Hematopoietic multipotent progenitor cell treated with erythropoietin and hydrocortisone succinate and interleukin-3 and kit ligand, for 6 days (in vitro differentiated cells): ENCODE measurements around the gene SLC8A3.

Experiments
- DNase-seq: peaks from one replicate; pipeline ENCODE4 v3.0.0-alpha.2; 2015

The SLC8A3 gene

DNA sequence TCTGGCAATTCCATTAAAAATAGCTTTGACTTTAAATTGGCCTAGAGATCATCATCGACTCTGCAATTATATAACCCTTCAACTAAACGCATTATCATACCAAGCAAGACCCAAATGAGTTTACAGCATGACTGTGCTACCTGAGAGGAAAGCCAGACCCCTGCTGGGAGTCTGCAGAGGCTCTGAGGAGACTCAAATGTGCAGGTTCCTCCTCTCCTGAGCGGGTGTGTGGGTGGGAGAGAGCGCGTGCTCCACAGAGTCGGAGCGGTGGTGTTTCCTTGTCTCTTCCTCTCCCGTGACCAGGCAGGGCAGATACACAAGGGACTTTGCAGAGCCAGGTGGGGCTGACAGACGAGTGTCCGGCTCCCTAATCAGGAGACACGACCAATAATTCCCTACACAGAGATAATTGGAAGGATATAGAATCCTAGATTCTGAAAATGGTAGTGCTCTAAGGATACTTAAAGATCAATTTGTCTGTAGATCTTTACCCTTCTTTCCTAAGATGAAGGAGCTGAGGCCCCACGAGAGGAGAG is 74.1 kb downstream of the SLC8A3 start:
- DNase-seq = no peak

DNA sequence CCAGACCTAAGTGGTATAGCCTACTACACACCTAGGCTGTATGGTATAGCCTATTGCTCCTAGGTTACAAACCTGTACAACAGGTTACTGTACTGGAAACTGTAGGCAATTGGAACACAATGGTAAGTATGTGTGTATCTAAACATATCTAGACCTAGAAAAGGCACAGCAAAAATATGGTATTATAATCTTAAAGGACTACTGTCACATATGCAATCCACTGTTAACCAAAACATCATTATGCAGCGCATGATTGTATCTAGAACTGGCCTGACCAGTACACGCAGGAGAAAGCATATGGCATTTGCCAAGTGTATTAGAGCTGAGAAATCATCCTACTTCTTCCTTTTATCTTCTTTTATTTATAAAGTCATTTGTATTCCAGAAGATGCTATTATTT is 75.5 kb downstream of the SLC8A3 start:
- DNase-seq = no peak

- DNase-seq = no peak
These were observed 80.3 kb downstream of the SLC8A3 start for GRCh38 chr14:70108419-70108818.

DNA sequence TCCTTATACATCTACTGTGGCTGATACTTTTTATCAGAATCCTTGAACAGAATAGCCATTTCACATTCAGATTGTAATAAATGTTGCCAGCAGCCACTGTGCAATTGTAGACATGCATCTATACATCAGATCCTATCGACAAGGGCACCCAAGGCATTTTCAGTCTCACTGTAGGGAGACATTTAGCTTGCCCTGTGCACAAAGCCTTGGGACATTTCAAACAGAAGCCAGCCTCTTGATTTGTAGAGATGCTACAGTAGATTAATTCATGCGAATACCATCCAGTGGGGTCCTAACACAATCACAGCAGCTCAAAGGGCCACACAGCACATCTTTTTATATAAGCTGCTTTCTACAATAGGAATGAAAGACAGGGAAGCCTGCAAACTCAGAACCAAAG is 81.4 kb downstream of the SLC8A3 start:
- DNase-seq = no peak

- no peak for DNase-seq
These were observed 88.7 kb downstream of the SLC8A3 start for GRCh38 chr14:70100071-70100470.

- DNase-seq = no peak
These were observed 90.4 kb downstream of the SLC8A3 start for GRCh38 chr14:70098250-70098809.

GRCh38 chr14:70097576-70098249 is 91.0 kb downstream of the SLC8A3 start:
- DNase-seq = no peak

DNA sequence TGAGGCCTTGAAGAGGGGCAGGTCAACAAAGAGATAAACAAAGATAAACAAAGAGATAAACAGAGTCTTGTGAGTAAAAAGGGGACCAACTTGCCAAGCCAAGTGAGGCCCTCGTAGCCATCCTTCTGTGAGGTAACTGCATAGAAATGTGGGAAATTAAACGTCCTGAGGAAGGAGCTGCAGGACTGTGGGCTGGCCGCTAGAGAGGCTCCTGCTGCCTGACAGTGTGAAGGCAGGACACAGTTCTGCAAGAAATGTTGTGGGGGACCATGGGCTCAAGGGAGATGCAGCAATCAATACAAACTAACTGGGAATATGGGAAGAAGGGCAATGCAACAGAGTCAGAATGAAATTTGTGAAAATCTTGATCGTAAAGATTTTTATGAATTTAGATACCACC is 91.9 kb downstream of the SLC8A3 start:
- no peak for DNase-seq

DNA sequence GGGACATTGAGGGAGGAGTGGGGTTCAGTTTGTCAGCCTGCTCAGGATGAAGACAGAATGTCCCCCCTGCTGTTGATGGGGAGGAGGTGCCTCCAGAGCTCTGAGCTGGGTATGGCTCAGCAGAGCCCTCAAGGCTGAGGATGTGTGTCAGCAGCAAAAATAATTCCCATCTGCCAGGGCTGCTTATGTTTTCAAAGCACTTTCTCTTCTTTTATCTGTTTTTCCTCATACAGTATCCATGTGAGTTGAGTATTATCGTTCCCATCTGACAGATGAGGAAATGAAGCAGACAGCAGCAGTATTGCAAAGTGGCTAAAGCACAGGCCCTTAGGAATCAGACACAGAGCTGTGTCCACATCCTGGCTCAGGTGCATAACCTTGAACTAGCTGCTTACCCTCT is 94.1 kb downstream of the SLC8A3 start:
- no peak for DNase-seq

GRCh38 chr14:70094106-70094505 is 94.6 kb downstream of the SLC8A3 start:
- DNase-seq = no peak

DNA sequence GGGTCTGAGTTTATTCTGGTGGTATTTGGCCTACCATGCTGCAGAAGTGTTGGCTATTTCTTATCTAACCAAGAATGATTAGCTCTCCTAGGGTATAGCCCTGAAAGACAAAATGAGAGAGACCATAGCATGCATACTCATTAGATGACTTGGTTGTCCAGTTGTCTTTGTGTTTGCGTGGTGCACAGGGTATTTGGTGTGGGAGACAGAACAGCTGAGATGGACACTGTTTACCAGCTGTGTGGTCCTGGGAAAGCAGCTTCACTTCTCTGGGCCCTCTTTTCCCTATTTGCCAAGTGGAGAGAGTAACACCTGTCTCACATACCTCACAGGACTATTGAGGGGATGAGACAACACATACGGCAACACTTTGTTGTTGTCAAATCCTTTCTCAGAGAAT is 95.6 kb downstream of the SLC8A3 start:
- DNase-seq = no peak

DNA sequence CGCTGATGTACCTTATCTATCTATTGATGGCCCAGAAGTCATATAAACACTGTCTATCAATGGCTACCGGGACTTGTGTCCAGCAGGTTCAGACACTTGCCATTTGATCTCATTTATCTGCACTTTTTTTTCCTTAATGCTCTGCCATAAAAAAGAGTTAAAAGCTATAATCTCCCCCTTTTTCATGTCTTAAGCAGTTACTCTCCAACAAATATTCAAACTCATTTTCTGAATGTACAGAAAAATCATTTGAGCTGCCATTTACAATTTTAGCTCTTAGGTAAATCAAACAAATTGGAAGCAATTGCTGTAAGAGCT is 101.4 kb downstream of the SLC8A3 start:
- DNase-seq = no peak

- DNase-seq = peak; percentile 80
These were observed 101.9 kb downstream of the SLC8A3 start for GRCh38 chr14:70086685-70087379.

- DNase-seq = peak; percentile 64
These were observed 104.5 kb downstream of the SLC8A3 start for GRCh38 chr14:70084226-70084625.

GRCh38 chr14:70082394-70082793 is 106.4 kb downstream of the SLC8A3 start:
- DNase-seq = no peak

DNA sequence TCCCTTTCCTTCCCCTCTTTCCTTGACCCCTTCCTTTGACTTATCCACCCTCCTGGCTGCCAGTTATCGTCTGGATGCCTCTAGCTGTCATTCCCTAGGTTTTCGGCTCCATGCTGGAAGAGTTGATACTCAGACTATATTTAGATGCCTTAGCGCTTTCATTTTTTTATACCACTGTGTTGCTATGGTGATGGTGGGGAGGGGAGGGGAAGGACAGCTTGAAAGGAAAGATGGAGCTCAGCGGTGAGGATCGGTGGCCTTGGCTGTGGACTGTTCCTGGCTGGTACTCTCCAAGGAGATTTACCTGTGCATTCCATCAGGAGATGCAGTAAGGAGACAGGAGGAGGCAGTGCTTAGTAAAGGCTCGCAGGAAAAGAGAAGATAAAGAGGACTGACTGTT is 108.7 kb downstream of the SLC8A3 start:
- no peak for DNase-seq

DNA sequence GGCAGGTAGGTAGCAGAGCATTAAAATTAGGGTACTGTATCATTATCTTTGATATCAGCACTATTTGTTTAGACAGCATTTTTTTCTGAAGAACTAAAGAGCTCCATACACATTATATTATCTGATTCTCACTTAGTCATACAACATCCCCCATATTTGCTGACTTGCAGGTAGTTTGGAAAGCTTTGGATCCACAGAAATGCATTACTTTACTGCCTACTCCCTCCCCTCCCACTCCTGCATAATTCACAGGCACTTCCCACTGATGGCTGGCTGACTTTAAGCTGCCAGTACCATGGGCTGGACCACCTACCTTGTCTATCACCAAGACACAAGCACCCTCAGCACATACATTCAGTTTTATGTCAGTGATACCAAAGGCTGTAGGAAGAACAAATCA is 110.4 kb downstream of the SLC8A3 start:
- no peak for DNase-seq

GRCh38 chr14:70077720-70078119 is 111.0 kb downstream of the SLC8A3 start:
- no peak for DNase-seq

GRCh38 chr14:70077005-70077404 is 111.7 kb downstream of the SLC8A3 start:
- DNase-seq = no peak

GRCh38 chr14:70073924-70074566 is 114.7 kb downstream of the SLC8A3 start:
- DNase-seq = peak; percentile 83

GRCh38 chr14:70069186-70069585 is 119.6 kb downstream of the SLC8A3 start:
- DNase-seq = no peak

- DNase-seq = no peak
These were observed 120.9 kb downstream of the SLC8A3 start for GRCh38 chr14:70067810-70068209.

GRCh38 chr14:70064136-70064865 is 124.5 kb downstream of the SLC8A3 start:
- DNase-seq = no peak
